ENCODE data around the gene SUCLG2.

SUCLG2 gene

DNA sequence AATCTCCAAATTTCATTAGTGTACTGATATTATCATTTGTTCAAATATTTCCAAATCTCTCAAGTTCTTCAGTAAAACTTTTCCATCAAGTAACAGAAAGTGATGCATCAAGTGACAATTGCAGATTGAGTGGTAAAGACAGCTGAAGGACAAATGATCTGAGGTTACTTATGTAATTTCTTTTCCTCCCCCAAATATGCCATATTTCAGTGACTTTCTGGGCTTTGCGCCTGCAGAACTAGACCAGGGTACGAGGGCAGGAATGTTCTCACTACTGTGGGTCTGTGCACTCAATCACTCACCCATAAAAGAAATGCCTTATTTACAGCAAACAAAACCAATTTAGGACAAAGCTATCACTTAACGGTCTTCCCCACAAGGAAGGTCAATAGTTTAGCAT lies 4.7 kb downstream of the SUCLG2 start:
- DNase-seq (ENCODE audit: low spot score), result no peak

DNA sequence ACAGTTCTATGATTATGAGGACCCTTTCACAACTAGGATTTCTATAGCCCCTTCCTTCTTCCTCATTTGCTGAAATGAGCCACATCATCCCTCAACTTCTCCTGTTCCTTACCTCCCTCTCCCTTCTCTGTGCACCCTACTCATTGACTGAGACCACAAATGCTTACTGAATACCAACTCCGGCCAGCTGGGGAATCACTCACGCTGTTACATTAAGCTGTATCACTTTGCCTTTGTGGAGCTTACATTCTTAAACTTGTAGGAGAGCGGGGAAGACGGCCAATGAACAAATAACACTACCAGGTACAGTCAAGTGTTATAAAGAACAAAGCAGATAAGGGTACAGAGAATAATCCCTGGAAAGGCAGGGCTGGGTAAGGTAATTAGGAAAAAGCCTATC lies 5.7 kb downstream of the SUCLG2 start:
- no peak for DNase-seq (ENCODE audit: low spot score)

DNA sequence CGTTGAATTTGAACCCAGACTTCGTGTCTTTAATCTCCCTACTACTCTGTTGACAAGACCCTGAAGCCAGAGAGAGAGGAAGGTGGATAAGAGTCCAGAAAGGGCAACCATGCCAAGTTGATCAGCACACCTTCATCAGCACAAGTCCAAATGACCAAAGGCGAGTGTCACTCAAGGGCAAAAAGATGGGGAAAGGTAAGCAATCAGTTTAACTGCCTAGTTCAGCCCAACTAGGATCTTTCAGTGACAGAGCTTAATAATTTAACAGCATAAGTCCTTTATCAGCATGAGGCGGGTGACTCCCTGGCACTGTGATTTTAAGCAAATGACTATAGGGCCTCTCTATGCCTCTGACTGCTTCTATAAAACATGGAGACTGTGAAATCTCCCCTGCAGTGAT lies 6.2 kb downstream of the SUCLG2 start:
- DNase-seq (ENCODE audit: low spot score), result no peak

DNA sequence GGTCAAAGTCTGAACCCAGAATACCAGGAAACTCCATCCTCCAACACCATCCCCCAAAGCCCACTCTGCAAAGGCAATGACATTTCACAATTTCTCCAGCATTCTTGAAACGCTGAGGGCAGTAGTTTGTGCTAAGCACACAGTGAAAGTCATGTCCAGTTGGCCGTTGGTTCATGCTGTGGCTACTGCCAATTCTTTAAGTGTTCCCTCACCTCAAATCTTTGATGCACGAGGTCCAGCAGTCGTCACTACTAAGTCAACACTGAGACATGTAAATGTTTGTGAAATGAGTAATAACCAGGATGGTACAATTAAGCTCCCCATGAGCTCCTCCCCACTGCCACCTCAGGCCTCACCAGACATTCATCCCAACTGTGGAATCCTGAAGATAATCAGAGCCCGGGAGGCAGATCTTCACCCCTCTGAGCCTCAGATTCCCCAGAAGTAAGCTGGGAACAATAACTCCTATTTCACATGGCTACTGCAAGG lies 7.0 kb downstream of the SUCLG2 start:
- no peak for DNase-seq (ENCODE audit: low spot score)

DNA sequence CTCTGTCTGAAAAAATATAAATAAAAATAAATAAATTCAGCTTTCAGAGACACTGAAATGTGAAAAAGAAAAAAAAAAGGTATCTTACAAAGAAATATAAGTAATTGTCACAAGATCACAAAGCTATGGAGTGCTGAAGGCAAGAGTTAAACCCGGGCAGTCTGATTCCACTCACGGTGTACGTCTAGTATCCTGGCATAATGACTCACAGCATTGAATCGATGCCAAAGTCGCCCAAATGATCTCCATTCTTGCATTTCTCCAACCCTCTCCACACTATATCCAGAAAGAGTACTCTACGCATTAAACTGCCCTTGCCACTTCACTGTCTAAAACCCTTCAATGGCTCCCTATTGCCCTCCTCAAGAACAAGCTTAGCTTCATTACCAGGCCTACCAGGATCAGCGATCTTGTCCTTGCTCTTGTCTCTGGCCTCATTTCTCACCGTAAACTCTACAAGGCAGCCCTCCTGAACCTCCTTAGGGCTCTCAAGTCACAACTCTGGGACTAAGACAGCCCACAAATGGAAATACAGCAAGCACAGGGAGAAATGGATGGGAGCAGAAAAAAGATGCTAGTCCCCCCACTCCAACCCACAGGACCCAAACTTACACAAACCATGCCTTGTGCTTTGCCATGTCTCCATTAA lies 7.7 kb downstream of the SUCLG2 start:
- DNase-seq (ENCODE audit: low spot score), result no peak

DNA sequence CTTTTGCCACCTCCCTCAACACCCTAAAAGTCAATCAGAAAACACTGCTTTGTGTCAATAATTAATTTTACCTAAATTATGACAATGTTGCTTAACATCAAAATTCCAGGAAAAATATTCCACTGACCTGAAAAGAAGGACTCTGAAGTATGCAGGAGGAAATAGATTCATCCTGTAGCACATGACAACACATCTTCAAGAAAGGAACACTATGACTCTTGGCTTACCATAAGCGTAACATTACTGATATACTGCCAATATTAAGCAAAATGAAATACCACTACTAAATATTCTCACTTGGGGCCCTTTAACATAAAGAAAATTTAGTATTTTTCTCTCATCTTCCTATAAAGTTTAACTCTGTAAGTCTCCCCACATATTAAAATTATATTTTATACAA lies 9.6 kb downstream of the SUCLG2 start:
- DNase-seq (ENCODE audit: low spot score), result no peak

DNA sequence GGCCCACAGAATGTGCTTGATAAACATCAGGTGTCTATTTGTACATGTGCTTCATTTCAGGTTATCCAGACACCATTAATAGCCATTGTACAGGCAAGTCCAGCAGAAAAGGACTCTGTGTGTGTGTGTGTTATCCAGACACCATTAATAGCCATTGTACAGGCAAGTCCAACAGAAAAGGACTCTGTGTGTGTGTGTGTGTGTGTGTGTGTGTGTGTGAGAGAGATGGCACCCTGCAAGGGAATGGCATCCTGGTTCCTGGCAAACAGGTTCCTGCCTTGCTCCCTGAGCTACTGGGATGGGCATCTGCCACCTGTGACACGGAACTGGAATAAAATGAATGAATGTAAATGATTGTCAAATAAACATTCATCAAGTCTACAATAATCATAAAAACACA lies 11.7 kb downstream of the SUCLG2 start:
- DNase-seq (ENCODE audit: low spot score), result no peak

DNA sequence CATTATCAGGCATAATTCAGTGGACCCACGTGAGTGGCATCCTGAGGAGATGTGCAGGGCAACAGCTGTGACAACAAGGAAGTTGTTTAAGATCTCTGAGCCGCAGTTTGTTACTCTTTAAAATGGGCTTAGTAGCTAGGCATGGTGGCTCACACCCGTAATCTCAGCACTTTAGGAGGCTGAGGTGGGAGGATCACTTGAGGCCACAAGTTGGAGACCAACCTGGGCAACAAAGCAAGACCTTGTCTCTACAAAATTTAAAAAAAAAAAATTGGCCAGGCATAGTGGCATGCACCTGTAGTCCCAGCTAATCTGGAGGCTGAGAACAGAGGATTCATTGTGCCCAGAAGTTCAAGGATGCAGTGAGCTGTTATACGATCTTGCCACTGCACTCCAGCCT lies 12.2 kb downstream of the SUCLG2 start:
- no peak for DNase-seq (ENCODE audit: low spot score)

DNA sequence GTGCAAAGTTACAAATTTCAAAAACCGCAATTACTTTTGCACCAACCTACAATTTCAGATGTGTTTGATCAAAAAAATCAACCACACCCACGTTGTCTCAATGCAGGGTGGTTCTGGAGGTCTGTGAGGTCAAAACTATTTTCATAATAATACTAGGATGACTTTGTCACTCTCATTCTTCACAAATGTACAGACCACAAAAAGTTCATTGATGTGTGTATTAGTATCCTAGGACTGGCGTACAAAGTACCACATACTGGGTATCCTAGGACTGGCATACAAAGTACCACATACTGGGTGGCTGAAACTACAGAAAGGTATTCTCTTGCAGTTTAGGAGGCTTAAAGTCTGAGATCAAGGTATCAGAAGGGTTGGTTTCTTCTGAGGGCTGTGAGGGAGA lies 13.0 kb downstream of the SUCLG2 start:
- DNase-seq (ENCODE audit: low spot score), result no peak

DNA sequence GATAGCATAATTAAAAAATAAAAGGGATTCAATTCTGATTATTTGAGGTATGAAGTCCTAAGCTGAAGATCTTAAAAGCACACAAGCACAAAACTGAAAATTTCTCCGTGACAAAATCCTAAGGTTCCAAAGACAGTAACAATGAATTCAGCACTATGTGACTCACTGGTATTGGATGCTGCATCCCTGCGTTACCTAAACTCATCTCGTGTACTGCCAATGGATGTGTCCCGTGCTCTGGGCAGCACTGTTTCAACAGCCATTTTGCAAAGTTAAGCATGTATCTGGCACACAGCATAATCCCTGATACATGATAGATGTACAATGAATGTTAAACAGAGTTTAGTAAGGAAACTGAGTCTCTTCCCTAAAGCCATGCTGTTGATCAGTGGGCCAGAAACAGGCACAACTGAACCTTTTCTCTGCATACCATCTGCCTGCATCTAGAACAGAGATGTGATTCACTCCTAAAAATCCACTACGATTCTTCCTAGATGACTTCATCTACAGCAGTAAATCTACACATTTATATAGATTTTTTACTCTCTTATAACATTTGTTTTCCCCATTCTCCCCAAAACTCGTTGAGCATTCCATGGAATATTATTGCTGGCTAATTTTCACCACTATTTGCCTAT lies 14.3 kb downstream of the SUCLG2 start:
- DNase-seq (ENCODE audit: low spot score), result no peak

DNA sequence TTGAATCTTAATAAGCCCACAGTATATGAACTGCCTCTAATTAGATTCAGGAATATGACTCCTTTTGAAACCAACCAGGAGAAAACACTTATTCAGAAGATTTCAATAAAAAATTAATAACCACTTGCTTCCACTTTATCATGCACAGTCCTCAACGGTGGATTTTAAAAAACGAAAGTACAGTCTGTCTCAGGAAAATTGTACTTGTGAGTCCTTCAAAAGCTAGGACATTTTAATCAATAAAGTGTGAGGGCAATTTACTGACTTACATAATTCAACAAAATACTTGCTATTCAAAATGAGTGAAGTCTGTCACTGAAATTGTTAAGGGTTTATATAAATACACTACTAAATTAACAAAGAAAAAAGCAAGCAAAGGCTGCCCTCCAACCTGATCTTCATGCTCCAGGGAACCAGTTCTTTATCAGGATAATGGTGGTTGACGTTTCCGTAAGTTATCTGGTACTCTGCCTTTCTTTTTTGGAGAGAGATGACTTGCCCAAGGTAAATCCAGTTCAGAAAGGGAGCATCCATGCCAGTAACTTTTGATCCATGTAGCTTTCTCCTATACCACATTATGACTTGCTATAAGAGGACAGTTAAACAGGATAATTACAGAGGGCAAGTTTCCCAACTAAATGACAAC lies 17.0 kb downstream of the SUCLG2 start:
- no peak for DNase-seq (ENCODE audit: low spot score)

DNA sequence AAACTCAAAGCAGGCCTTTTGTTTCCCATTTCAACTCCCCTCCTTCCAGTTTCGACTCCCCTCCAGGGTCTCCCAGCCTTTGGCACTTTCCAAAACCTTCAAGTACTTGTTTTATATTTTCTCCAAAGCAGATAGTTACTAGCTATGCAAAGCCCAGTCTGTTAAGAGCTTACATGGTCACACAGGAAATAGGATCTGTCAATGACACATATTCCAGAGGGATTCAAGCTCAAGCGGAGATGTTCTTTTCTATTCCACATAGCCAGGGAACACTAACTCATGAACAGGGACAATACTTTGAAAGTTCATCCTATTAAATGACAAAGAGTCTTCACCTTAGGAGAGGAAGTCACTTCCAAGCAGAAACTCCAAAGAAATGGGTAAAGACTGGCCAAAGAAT lies 18.6 kb downstream of the SUCLG2 start:
- DNase-seq (ENCODE audit: low spot score), result no peak

DNA sequence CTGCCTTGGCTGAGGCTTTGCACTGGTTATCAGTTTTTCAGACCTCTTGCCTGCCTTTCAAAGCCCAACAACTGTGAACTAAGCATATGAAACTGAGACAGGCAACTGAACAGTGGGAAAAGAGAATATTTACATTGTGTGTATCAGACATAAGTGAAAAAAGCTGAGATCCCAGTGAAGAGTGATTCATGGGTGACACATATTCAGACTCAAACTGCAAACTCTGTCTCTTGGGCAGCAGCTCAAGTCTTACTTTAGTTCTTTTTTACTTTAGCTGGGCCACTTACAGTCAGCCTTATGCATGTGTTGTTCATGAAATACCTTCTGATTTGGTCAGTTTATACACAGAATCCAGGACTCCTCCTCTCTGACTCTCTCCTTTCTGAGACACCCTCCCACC lies 19.2 kb downstream of the SUCLG2 start:
- no peak for DNase-seq (ENCODE audit: low spot score)

DNA sequence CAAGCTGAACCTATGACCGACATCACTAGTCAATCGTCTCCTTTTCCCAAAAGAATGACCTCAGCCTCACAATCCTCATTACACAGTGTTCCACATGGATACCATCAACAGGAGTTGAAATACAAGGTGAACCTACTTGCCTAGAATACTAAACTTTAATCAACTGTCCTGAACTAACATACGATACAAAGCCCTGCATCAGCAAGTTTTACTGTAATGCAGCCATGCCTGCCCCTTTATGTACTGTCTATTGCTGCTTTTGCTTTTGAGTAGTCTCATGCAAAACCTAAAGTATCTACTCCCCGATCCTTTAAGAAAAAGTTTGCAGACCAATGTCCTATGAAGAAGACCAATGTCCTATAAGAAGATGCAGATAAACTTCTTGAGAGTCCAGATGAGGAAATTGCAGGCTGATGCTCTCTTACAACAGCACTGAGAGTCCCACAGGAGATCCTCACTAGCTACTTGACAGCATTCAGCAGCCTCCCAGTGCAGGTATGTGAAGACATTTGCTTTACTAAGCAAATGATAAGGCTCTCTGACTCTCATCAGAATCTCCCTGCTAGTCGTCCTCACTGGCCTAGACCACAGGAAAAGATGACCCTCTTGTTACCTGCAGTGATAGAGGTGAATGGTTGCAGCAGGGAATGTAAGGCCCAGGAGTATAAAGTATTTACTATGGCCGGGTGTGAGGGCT lies 23.6 kb downstream of the SUCLG2 start:
- no peak for DNase-seq (ENCODE audit: low spot score)

DNA sequence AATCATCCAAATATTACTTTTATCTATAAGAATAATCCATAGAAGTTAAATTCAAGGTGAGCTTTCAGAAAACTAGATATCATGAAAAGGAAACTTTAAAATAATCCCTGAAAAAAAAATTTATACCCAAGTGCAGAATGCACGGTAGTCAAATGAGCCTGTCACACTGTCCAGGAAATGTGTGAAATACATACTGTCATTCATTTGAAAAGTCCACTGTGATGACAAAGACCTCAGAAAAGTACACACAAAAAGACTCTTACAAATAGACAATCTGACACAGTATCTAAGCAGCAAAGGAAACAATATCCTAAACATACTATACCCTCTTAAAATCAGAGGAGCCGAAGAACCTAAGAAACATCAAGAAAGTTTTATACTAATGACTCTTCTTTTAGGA lies 29.7 kb downstream of the SUCLG2 start:
- no peak for DNase-seq (ENCODE audit: low spot score)

DNA sequence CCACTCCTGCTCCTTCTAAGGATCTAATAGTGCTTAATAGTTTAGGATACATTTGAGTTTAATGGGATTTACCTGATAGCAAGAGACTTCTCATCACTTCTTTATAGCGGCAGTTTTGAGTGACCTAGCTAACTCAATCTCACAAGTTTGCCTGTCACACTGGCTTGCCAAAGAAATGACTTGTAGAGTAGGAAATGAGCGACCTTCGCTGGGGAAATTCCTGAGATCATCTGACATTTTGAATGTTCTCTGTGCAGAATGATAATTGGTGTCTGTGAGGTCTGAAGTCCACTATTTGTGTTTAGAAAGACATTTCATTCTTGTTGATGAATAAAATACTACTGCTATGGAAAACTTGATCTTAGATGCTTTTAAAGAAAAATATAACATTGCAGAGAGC lies 30.3 kb downstream of the SUCLG2 start:
- DNase-seq (ENCODE audit: low spot score), result no peak

DNA sequence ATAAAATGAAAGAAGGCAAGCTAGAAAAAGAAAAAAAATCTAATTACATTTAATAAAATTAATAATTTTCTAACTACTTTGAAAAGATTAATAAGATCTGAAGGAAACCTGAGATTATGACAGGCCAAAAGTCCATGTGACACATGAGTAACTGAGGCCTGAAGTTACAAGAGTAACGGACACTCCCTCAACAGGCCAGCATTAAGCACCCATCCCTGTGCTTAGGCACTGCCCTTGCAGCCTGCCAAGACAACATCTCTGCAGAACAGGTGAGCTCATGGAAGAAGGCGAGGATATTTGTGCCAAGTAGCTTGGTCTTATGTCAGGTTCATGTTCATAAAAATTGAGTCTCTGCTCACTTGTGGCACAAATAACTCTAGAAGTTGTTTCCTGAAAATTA lies 31.8 kb downstream of the SUCLG2 start:
- DNase-seq (ENCODE audit: low spot score), result no peak

DNA sequence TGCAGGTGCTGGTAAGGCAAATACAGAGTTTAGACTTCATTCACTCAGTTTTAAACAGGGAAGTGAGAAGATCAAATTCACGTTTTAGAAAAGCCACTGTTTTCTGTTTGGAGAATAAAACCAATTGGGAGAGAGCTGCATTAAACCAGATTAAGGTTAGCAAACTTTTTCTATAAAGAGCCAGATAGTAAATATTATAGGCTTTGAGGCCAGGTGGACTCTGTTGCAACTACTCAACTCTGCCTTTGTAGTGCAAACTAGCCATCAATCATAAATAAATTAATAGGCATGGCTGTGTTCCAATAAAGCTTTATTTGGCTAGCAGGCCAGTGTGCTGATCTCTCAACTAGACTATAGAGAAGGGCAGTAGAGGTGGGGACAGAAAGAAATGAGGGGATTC lies 33.5 kb downstream of the SUCLG2 start:
- DNase-seq (ENCODE audit: low spot score), result no peak

DNA sequence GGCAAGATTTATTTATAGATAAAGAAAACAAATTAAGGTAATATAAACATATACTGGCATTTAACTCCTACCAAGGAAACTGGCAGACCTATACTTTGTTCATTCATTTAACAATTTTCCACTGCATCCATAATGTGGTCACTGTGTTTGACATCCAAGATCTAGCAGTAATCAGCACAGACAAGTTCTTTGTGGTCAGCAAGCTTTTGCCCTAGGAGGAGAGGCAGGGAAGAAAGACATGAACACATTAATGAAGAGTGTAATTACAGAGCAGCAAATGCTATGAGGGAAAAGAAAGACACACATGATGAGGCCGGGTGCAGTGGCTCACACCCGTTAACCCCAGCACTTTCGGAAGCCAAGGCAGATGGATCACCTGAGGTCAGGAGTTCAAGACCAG lies 34.4 kb downstream of the SUCLG2 start:
- no peak for DNase-seq (ENCODE audit: low spot score)

DNA sequence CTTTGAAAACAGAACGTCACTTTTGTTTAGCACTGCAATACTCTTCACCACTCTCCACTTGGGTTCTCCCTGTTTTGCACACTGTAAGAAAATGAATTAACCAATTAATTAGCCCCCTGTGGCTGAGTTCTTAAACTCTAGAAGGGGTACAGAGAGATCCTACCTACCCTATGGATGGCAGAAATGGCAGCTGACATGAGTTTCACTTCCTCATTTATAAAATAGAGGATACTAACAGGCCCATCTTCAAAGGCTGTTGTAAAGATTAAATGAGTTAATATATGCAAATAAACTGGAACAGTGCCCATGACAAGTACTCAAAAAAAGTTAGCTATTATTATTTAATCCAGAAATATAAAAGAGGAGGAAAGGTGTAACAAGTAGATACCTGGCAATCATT lies 36.9 kb downstream of the SUCLG2 start:
- DNase-seq (ENCODE audit: low spot score), result no peak

DNA sequence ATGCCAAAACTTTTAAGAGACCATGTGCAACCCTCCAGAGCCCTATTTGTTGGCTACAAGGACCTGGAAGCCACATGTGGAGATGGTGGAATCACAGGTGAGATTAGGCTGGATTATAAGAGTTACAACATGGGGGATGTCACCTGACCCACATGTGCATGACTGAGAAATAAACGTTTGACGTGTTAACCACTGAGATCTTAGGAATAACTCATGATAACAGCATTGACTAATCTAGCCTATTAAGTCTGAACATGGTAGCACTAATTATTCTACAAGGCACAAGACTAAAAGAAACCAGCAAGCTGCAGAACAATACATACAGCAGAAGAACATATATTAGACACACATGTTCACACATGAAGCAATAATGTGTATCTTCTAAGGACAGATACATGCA lies 38.4 kb downstream of the SUCLG2 start:
- no peak for DNase-seq (ENCODE audit: low spot score)

DNA sequence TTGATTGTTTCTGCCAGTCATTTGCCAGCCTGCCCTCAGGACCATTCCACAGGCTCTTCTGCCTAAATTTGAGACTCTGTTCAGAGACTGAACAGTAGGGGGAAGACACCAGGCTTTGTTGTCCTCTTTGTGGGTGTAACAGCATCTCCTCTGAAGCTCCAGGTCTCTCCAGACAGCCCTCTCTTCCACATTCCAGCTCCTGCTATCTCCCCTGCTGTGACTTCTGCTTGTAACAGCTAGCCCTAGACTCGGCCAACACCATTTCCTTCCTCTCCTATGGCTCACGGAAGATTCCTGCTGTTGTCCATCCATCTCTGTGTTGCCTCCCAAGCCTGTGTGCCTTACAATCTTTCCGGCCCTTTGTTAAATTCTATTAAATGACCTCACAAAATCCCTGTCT lies 40.2 kb downstream of the SUCLG2 start:
- no peak for DNase-seq (ENCODE audit: low spot score)

DNA sequence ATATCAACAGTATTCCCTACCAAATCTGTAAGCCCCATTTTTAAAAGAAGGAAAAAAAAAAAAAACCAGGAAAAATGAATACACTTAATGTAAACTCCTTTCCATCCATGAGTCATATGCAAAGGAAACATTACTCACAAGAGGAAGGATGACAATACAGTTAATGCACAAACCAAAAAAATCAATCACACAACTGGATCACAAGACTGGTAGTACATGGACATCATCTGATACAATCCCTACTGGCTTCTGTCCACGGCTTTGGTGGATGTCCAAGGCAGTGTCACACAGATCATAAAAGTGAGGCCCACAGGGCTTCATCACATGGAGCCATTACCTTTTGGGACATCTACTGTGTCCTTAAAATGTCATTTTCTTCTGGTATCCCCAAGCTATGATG lies 44.0 kb downstream of the SUCLG2 start:
- no peak for DNase-seq (ENCODE audit: low spot score)
